ENCODE measurements around the gene TRIM23.

DNA sequence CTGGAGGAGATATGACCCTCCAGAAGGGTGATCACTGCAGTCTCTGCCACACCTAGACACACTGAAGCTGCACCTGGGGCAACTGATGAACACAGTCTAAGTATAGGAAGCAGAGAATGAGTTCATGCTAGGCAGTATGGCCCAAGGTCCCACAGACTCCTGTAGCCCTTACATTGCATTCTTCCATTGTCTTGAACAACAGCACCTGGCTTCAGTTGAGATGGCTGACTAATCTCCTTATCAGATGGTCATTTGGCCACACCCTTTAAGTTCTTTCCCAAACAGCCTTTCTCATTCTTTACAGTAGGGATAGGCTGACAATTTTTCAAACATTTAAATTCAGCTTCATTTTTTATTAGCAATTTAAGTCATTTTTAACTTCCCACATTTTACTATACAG lies 84.3 kb downstream of the TRIM23 start:
- TF ChIP-seq NFE2L2 (IDR thresholded peaks at IDR 0.05; ENCODE audit: low read depth, low read length) = no peak
- TF ChIP-seq, protein P1, sequence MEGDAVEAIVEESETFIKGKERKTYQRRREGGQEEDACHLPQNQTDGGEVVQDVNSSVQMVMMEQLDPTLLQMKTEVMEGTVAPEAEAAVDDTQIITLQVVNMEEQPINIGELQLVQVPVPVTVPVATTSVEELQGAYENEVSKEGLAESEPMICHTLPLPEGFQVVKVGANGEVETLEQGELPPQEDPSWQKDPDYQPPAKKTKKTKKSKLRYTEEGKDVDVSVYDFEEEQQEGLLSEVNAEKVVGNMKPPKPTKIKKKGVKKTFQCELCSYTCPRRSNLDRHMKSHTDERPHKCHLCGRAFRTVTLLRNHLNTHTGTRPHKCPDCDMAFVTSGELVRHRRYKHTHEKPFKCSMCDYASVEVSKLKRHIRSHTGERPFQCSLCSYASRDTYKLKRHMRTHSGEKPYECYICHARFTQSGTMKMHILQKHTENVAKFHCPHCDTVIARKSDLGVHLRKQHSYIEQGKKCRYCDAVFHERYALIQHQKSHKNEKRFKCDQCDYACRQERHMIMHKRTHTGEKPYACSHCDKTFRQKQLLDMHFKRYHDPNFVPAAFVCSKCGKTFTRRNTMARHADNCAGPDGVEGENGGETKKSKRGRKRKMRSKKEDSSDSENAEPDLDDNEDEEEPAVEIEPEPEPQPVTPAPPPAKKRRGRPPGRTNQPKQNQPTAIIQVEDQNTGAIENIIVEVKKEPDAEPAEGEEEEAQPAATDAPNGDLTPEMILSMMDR (conservative IDR thresholded peaks at IDR 0.05; ENCODE audit: low read depth, low read length) = no peak

All from IMR-90 (cell line).